ENCODE results near the gene PDYN. TPM values are rescaled to one million over a fixed set of nuclear protein-coding genes. Genes with fewer than 3 reads are reported as not detected.

The PDYN gene
- total and polyA plus RNA-seq, 9 of the 15 experiments (the other 6 are each of a cell fraction or from before 2014, with no cell fraction given), result not detected

- TF ChIP-seq E2F8 (IDR thresholded peaks at IDR 0.05; ENCODE audit: low read depth, partially characterized antibody), result no peak
- TF ChIP-seq ZNF239 (CRISPR knock-in tag; IDR thresholded peaks at IDR 0.05), result no peak
- no peak for TF ChIP-seq ZNF740 (CRISPR knock-in tag; IDR thresholded peaks at IDR 0.05)
- TF ChIP-seq ZNF740 (tag; IDR thresholded peaks at IDR 0.05), result no peak
- TF ChIP-seq EHMT2 (IDR thresholded peaks at IDR 0.05), result no peak
Measured at GRCh38 chr20:1992359-1993110, 1.3 kb downstream of the PDYN start (continued).

GRCh38 chr20:1987826-1988225, 6.0 kb downstream of the PDYN start:
- Histone ChIP-seq H3K9ac (ENCODE audit: insufficient read depth in 1 of 2, low read depth in 2 of 2, low read length in 2 of 2) (no peak overlapping the region), H3K4me2 (ENCODE audit: insufficient read depth, low read length) (no peak overlapping the region), H4K20me1 (replicated peaks; ENCODE audit: control insufficient read depth, insufficient read depth, low read length) (no peaks in the 10 kb centered on the region), H3K4me3 (no peak overlapping the region), H3K79me2 (ENCODE audit: control insufficient read depth, insufficient read depth, low read length) (no peaks in the 10 kb centered on the region), H2AFZ (ENCODE audit: low read depth, low read length) (no peak overlapping the region), H3K4me1 (replicated peaks in 1 of 2; ENCODE audit: control insufficient read depth in 2 of 2, insufficient read depth in 2 of 2, low read length in 2 of 2) (no peaks in the 10 kb centered on the region), H3K27me3 (ENCODE audit: control insufficient read depth in 2 of 2, insufficient read depth in 2 of 2, low read length in 2 of 2) (peaks cover 0 to 24% of the 10 kb centered on the region in 2 experiments; a peak in 2 of 5 replicates), H3K9me3 (replicated peaks; ENCODE audit: control insufficient read depth, insufficient read depth, low read depth, low read length) (no peaks in the 10 kb centered on the region), H3K27ac (ENCODE audit: extremely low read depth, low read depth, low read length) (no peak overlapping the region), H3K9me1 (ENCODE audit: control insufficient read depth, insufficient read depth, low read length) (no peaks in the 10 kb centered on the region), H3K36me3 (ENCODE audit: control insufficient read depth, insufficient read depth, low read length) (no peaks in the 10 kb centered on the region)
- POLR2A ChIA-PET, result no interaction called here
- no TSS peak for BruUV-seq (replicated peaks)
- in situ Hi-C loops (cut with MboI) (no loop called here), intact Hi-C loops (cut with micrococcal nuclease) (no loop called here)
- DNase-seq (ENCODE audit: extremely low read depth in 1 of 4, low spot score in 3 of 4) (no peak), ATAC-seq (no peak), FAIRE-seq (no peak)
- CTCF ChIA-PET (ENCODE audit: low intra/inter-chr PET ratio), result interaction anchor here (0.7 kb wide), 1 partner anchor 17 kb away, joined by 3 read pairs; no protein-coding TSS in a partner anchor
- 0% methylated on average over 3 of the region's 3 CpGs for WGBS (ENCODE audit: insufficient coverage, low coverage, missing lambda C conversion rate)
- TF ChIP-seq ZBTB8A (IDR thresholded peaks at IDR 0.05; ENCODE audit: partially characterized antibody), result no peak
- no peak for TF ChIP-seq ZFP36 (IDR thresholded peaks at IDR 0.05; ENCODE audit: low read depth, low read length, partially characterized antibody)
- no peak for TF ChIP-seq POLR2B (IDR thresholded peaks at IDR 0.05; ENCODE audit: low read depth, partially characterized antibody)
- TF ChIP-seq ZNF445 (CRISPR knock-in tag; IDR thresholded peaks at IDR 0.05; ENCODE audit: low read depth), result no peak
- TF ChIP-seq KLF16 (IDR thresholded peaks at IDR 0.05), result no peak
- no peak for TF ChIP-seq STAT5A (IDR thresholded peaks at IDR 0.05; ENCODE audit: borderline replicate concordance, low read length)
- no peak for TF ChIP-seq ZKSCAN3 (CRISPR knock-in tag; IDR thresholded peaks at IDR 0.05)
- no peak for TF ChIP-seq USF1 (CRISPR knock-in tag; IDR thresholded peaks at IDR 0.05)
- TF ChIP-seq PHF8 (IDR thresholded peaks at IDR 0.05; ENCODE audit: borderline replicate concordance, low read length), result no peak
- TF ChIP-seq SETDB1 (IDR thresholded peaks at IDR 0.05; ENCODE audit: low read length), result no peak
- TF ChIP-seq TFE3 (CRISPR knock-in tag; IDR thresholded peaks at IDR 0.05), result no peak

Data from K562 (cell line).